ENCODE results near the gene GALNT17.

GALNT17 gene

DNA sequence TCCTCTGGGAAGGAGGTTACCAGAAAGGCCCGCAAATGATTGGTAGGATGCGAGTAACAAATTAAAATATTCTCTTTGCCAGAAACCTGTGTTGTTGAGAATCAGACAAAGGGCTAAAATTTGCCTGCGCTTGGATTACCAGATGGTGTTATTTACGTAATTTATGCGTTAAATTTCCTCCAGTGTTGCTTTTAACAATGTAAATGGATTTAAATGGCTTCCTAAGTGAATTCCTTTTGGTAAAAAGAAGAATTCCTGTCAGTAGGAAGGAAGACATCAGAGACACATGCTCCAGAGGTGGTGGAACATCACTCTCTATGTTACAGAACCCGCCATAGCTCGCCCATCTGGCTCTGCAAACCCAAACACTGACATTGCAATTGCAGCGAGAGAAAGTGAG, 520.6 kb downstream of the GALNT17 start:
- no peak overlapping the region for H3K4me3 ChIP-seq (ENCODE audit: low read depth, low read length)
- DNase-seq (ENCODE audit: low read depth, low spot score), result no peak
- POLR2A ChIA-PET, result no interaction called here
- no peak for TF ChIP-seq CTCF (IDR thresholded peaks at IDR 0.05; ENCODE audit: insufficient read depth, low read length, missing control alignments)
- CTCF ChIA-PET, result no interaction called here

DNA sequence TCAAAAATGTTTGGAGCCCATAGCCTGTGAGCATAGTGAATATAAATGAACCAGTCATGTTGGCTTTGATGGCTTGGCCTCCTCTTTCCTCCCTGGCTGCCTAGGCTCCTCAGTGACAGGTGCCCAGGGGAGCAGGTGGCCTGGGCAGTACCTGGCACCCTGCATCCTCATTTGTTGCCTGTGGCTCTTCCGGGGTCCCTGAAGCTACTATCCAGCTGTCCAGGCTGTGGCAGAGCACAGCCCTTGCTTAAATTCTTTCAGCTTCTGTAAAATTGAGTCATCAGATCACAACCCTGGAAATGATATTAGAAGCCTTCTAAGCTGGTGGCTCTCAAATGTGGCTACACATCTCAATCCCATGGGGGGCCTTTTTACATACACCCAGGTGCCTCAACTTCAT, 525.4 kb downstream of the GALNT17 start:
- TF ChIP-seq CTCF (IDR thresholded peaks at IDR 0.05; ENCODE audit: insufficient read depth, low read length, missing control alignments), result no peak
- POLR2A ChIA-PET, result no interaction called here
- no peak overlapping the region for H3K4me3 ChIP-seq (ENCODE audit: low read depth, low read length)
- no peak for DNase-seq (ENCODE audit: low read depth, low spot score)
- CTCF ChIA-PET, result no interaction called here

DNA sequence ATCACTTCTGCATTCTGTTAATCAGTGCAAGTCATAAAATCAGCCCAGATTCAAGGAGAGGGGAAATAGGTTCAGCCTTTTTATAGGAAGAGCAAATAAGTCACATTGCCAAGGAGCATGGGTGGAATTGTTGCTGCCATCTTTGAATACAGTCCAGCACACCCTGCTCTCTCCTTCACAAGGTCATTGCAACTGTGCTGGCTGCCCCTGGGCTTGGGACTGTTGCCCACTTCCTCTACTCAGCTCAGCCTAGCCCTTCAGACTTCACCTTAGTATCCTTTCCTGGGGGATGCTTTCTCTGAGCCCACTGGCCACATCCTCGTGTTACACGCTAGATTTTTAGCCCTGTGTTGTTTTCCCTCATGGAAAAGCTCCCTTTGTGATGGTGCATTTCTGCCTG, 527.7 kb downstream of the GALNT17 start:
- POLR2A ChIA-PET, result no interaction called here
- no peak overlapping the region for H3K4me3 ChIP-seq (ENCODE audit: low read depth, low read length)
- CTCF ChIA-PET, result no interaction called here

GRCh38 chr7:71661671-71662224, 529.8 kb downstream of the GALNT17 start:
- CTCF ChIA-PET, result no interaction called here

More for the DNA sequence above, 527.7 kb downstream of the GALNT17 start:
- TF ChIP-seq CTCF (IDR thresholded peaks at IDR 0.05; ENCODE audit: insufficient read depth, low read length, missing control alignments), result no peak
- DNase-seq (ENCODE audit: low read depth, low spot score), result no peak

DNA sequence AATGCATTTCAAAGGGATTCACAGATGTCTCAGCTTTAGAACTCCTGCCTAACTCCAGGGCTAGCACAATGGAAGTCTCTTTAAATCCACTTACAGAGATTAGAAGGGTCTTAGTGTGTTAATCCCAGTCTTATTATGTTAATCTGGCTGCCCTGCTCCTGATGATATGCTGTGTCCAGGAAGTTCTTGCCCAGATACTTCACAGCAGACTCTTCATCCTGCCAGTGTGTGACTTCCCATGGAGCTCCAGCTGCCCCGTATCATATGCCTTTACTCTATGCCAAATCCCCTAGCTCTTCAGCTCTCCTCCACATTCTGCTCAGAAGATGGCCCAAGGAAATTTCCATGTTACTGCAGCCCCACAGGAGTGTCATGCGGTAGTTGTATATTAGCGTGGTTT, 533.8 kb downstream of the GALNT17 start:
- no peak for DNase-seq (ENCODE audit: low read depth, low spot score)
- ChIA-PET CTCF (no interaction called here), POLR2A (no interaction called here)
- no peak for TF ChIP-seq CTCF (IDR thresholded peaks at IDR 0.05; ENCODE audit: insufficient read depth, low read length, missing control alignments)
- no peak overlapping the region for H3K4me3 ChIP-seq (ENCODE audit: low read depth, low read length)

More at GRCh38 chr7:71661671-71662224, 529.8 kb downstream of the GALNT17 start:
- no peak overlapping the region for H3K4me3 ChIP-seq (ENCODE audit: low read depth, low read length)
- DNase-seq (ENCODE audit: low read depth, low spot score), result no peak
- POLR2A ChIA-PET, result no interaction called here
- no peak for TF ChIP-seq CTCF (IDR thresholded peaks at IDR 0.05; ENCODE audit: insufficient read depth, low read length, missing control alignments)

DNA sequence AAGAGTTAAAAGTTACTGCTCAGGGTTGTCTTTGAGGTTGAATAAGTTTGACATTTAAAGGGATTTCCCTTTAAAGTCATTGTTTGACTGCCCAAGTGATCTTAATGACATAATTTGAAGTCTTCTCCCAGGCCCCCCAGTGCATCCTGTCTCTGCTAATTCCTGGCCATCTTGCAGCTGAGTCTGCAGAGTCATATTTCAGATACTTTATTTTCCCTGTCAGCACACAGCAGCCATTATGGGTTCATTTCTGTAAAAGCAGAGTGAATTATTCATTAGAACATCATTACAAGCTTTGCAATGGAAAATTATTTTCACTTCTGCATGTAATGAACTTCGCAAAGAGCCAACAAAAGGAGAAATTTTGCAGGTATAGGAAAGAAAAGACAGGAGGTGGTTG, 536.6 kb downstream of the GALNT17 start:
- ChIA-PET CTCF (no interaction called here), POLR2A (no interaction called here)

More for the DNA sequence above, 536.6 kb downstream of the GALNT17 start:
- DNase-seq (ENCODE audit: low read depth, low spot score), result no peak
- no peak for TF ChIP-seq CTCF (IDR thresholded peaks at IDR 0.05; ENCODE audit: insufficient read depth, low read length, missing control alignments)
- no peak overlapping the region for H3K4me3 ChIP-seq (ENCODE audit: low read depth, low read length)
